Measurements from ENCODE around the gene GABBR2. TPM values are rescaled to one million over a fixed set of nuclear protein-coding genes. Genes with fewer than 3 reads are reported as not detected.

The GABBR2 gene
- total and polyA plus RNA-seq, 12 donors: under 0.01 to 1.3 (median 0.45) TPM

DNA sequence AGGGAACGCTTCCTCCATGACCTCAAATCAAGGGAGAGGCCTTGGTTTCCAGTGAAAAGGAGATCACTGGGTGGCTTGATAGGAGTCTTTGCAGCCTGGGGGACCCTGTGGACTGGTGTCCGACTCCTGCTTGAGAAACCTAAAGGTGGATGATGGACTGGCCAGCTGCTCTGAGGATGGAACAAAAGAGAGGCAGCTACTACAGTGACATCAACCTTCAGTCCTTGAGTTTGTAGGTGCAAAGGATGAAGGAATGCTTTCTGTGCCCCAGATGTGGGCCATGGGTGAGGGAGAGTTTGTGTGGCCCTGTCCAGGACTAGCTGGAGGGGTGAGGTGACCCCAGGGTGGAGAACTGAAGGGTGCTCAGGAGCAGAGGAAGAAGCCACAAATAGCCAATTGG is 338.8 kb downstream of the GABBR2 start:
- no peak overlapping the region for H3K27ac ChIP-seq
- peaks cover 0 to 6% (median 0%) of the 10 kb centered on the region in 9 donors for H3K4me1 ChIP-seq
- WGBS, 2 donors: 90 to 94% methylated on average over 2 of the region's 2 CpGs
- H3K27me3 ChIP-seq: peaks cover 0 to 20% (median 8%) of the 10 kb centered on the region in 7 donors
- H3K4me3 ChIP-seq: no peak overlapping the region
- H3K9me3 ChIP-seq: peaks cover 0 to 18% (median 13%) of the 10 kb centered on the region in 11 donors
- intact Hi-C loops (cut with DNase I): no loop called here
- TF ChIP-seq, protein P1, sequence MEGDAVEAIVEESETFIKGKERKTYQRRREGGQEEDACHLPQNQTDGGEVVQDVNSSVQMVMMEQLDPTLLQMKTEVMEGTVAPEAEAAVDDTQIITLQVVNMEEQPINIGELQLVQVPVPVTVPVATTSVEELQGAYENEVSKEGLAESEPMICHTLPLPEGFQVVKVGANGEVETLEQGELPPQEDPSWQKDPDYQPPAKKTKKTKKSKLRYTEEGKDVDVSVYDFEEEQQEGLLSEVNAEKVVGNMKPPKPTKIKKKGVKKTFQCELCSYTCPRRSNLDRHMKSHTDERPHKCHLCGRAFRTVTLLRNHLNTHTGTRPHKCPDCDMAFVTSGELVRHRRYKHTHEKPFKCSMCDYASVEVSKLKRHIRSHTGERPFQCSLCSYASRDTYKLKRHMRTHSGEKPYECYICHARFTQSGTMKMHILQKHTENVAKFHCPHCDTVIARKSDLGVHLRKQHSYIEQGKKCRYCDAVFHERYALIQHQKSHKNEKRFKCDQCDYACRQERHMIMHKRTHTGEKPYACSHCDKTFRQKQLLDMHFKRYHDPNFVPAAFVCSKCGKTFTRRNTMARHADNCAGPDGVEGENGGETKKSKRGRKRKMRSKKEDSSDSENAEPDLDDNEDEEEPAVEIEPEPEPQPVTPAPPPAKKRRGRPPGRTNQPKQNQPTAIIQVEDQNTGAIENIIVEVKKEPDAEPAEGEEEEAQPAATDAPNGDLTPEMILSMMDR (IDR thresholded peaks at IDR 0.05): no peak
- H3K36me3 ChIP-seq: no peaks in the 10 kb centered on the region
- DNase-seq (no peak), ATAC-seq (no peak)

DNA sequence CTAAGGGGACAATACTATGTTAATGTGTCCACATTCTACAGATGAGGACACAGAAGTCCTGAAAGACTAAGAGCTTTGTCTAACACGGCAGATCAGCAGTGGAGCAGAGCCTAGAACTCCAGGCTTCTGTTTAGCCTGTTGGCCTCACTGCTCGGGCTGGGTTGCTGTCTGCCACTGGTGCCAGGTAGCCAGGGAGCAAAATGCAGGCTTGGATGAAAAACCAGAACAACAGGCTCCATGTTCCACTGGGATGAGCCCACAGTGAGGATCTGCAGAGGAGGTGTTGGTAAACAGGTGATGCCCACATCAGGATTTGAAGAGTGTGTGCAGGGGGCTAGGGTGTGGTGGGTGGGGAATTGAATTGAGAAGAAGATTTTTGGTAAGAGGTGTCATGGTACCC is 339.3 kb downstream of the GABBR2 start:
- Histone ChIP-seq H3K36me3 (no peaks in the 10 kb centered on the region), H3K9me3 (peaks cover 0 to 22% (median 14%) of the 10 kb centered on the region in 11 donors), H3K27me3 (peaks cover 0 to 18% (median 8%) of the 10 kb centered on the region in 7 donors), H3K27ac (no peak overlapping the region), H3K4me1 (peaks cover 0 to 3% (median 0%) of the 10 kb centered on the region in 9 donors), H3K4me3 (no peak overlapping the region)
- TF ChIP-seq, protein P1 (IDR thresholded peaks at IDR 0.05): no peak
- 78 to 82% methylated on average over 2 of the region's 2 CpGs for WGBS, 2 donors
- no peak for DNase-seq
- intact Hi-C loops (cut with DNase I): no loop called here
- no peak for ATAC-seq

GRCh38 chr9:98369066-98369425 is 339.7 kb downstream of the GABBR2 start:
- no peak for ATAC-seq
- DNase-seq: no peak
- 76 to 81% methylated on average over 6 of the region's 6 CpGs for WGBS, 2 donors
- peaks cover 0 to 24% (median 14%) of the 10 kb centered on the region in 11 donors for H3K9me3 ChIP-seq
- TF ChIP-seq, protein P1 (IDR thresholded peaks at IDR 0.05): no peak
- intact Hi-C loops (cut with DNase I): no loop called here
- H3K27ac ChIP-seq: no peak overlapping the region
- peaks cover 0 to 18% (median 8%) of the 10 kb centered on the region in 7 donors for H3K27me3 ChIP-seq
- no peak overlapping the region for H3K4me3 ChIP-seq
- H3K4me1 ChIP-seq: no peaks in the 10 kb centered on the region
- no peaks in the 10 kb centered on the region for H3K36me3 ChIP-seq

DNA sequence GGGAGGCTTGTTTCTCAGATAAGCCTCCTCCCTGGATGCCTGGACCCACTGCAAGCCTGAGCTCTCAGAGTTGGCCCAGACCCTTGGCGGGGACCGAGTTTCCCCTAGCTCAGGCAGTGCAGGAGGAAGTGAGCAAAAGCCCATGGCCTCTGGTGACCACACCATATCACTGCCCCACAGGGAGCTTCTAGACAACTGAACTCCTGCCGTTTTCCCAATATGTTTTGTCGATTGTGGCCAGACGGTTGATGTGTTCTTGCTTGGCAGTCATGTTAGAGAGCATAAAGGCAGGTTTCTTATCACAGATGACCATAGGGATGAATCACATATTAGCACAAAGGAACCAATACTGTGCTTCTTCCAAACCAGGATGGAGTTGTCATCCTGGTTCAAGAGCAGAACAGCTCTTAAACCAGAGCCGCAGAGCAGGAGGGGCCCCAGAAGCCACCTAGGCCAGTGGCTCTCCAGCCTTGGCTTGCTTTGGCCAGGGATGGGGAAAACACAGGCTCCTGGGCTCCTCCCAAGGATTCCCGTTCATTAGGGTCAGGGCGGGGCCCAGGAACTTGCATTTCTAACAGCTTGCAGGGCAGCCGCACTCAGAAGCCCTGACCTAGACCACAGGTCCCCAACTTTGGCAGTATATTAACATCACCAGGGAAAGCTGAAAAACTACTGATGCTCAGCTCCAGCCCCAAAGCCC is 340.2 kb downstream of the GABBR2 start:
- intact Hi-C loops (cut with DNase I): no loop called here
- TF ChIP-seq, protein P1 (IDR thresholded peaks at IDR 0.05): no peak
- Histone ChIP-seq H3K27me3 (peaks cover 0 to 21% (median 8%) of the 10 kb centered on the region in 7 donors), H3K36me3 (no peaks in the 10 kb centered on the region), H3K4me1 (no peaks in the 10 kb centered on the region), H3K4me3 (no peak overlapping the region), H3K9me3 (peaks cover 0 to 24% (median 14%) of the 10 kb centered on the region in 11 donors), H3K27ac (no peak overlapping the region)
- DNase-seq (no peak), ATAC-seq (peak in 1 of 8 donors; percentile 31)
- 67 to 70% methylated on average over 9 of the region's 9 CpGs for WGBS, 2 donors
